GM19467 (cell line): ENCODE results near the gene PRPF39.
A peak's percentile ranks its signal among the peaks of the same experiment; 100 is the strongest.
"Not testable (repeated sequence)": the region's sequence is repeated elsewhere in the genome, so short reads cannot be mapped to it uniquely, and the experiment has no call there.

Source experiments
- ATAC-seq: cut with Tn5 transposase; IDR thresholded peaks from one replicate; pipeline ENCODE4 v1.9.1; 2021; ENCODE audit warnings: mild to moderate bottlenecking, moderate library complexity; ENCODE audit not compliant: unreplicated experiment

The PRPF39 gene

GRCh38 chr14:45083976-45084722, at the start of gene PRPF39:
TSS of gene PRPF39 (plus strand) at chr14:45084116. CDS start at chr14:45095240, 11,124 bp downstream.
- ATAC-seq, result peak; percentile 96

- no peak for ATAC-seq
These were observed 49.2 kb upstream of the PRPF39 start for GRCh38 chr14:45034730-45035129.

- ATAC-seq, result no peak
These were observed 45.7 kb upstream of the PRPF39 start for GRCh38 chr14:45038256-45038655.

GRCh38 chr14:45038865-45039264, 45.1 kb upstream of the PRPF39 start:
- ATAC-seq, result no peak

- no peak for ATAC-seq
These were observed 44.5 kb upstream of the PRPF39 start for GRCh38 chr14:45039390-45039789.

- no peak for ATAC-seq
These were observed 42.3 kb upstream of the PRPF39 start for GRCh38 chr14:45041641-45042040.

- no peak for ATAC-seq
These were observed 39.3 kb upstream of the PRPF39 start for GRCh38 chr14:45044638-45045037.

- ATAC-seq, result no peak
These were observed 35.5 kb upstream of the PRPF39 start for GRCh38 chr14:45048385-45048784.

GRCh38 chr14:45051180-45051579, 32.7 kb upstream of the PRPF39 start:
- ATAC-seq, result no peak

GRCh38 chr14:45051896-45052295, 32.0 kb upstream of the PRPF39 start:
- ATAC-seq, result no peak

GRCh38 chr14:45057349-45057748, 26.6 kb upstream of the PRPF39 start:
- no peak for ATAC-seq

GRCh38 chr14:45057881-45058364, 26.0 kb upstream of the PRPF39 start:
- ATAC-seq, result no peak

GRCh38 chr14:45060551-45060950, 23.4 kb upstream of the PRPF39 start:
- ATAC-seq, result no peak

- no peak for ATAC-seq
These were observed 18.4 kb upstream of the PRPF39 start for GRCh38 chr14:45065540-45065939.

GRCh38 chr14:45065956-45066355, 18.0 kb upstream of the PRPF39 start:
- ATAC-seq, result no peak

GRCh38 chr14:45066667-45067066, 17.2 kb upstream of the PRPF39 start:
- ATAC-seq, result no peak

GRCh38 chr14:45068396-45068795, 15.5 kb upstream of the PRPF39 start:
- no peak for ATAC-seq

- no peak for ATAC-seq
These were observed 13.7 kb upstream of the PRPF39 start for GRCh38 chr14:45070215-45070614.

GRCh38 chr14:45072126-45072525, 11.8 kb upstream of the PRPF39 start:
- ATAC-seq, result no peak

- ATAC-seq, result no peak
These were observed 10.6 kb upstream of the PRPF39 start for GRCh38 chr14:45073231-45073879.

GRCh38 chr14:45078323-45078722, 5.6 kb upstream of the PRPF39 start:
- ATAC-seq, result no peak

- not testable (repeated sequence) for ATAC-seq
These were observed 3.4 kb upstream of the PRPF39 start for GRCh38 chr14:45080416-45080968.
